ENCODE measurements around the gene NODAL. TPM values are rescaled to one million over a fixed set of nuclear protein-coding genes. Genes with fewer than 3 reads are reported as not detected.

The NODAL gene
- total RNA-seq, 4 donors from 2014 or later, result not detected

DNA sequence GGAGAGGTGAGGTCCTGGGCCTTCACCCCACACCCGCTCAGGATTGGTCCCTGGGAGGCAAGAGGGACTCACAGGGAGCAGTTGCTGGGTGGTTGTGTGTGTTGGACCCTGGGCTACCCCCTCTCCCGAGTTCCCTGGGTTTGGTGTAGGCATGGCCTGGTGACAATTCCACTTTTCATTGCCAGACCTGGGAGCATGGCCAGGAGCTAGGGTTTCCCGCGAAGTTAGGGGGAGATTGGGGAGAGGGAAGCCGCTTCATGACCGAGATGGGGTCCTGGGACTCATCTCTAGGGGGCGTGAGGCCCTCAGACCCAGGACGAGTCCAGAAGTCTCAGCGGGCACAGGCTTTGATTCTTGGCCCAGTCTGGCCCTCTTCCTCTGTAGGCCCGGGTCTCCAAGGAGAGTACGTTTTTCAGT, 37.7 kb upstream of the NODAL start:
- Histone ChIP-seq H3K4me1 (peaks cover 0 to 58% (median 16%) of the 10 kb centered on the region in 4 donors), H3K9me3 (no peaks in the 10 kb centered on the region), H3K27me3 (no peaks in the 10 kb centered on the region), H3K36me3 (no peaks in the 10 kb centered on the region), H3K27ac (peak overlapping the region in 3 of 4 donors; percentile 43 to 78 (median 47)), H3K4me3 (peak overlapping the region; percentile 40 to 75 (median 60))
- WGBS, 2 donors, result 50 to 54% methylated on average over 8 to 11 of the region's 11 CpGs
- TF ChIP-seq POLR2A (IDR thresholded peaks at IDR 0.05) (no peak), EP300 (IDR thresholded peaks at IDR 0.05) (no peak)
- TF ChIP-seq, protein P1, sequence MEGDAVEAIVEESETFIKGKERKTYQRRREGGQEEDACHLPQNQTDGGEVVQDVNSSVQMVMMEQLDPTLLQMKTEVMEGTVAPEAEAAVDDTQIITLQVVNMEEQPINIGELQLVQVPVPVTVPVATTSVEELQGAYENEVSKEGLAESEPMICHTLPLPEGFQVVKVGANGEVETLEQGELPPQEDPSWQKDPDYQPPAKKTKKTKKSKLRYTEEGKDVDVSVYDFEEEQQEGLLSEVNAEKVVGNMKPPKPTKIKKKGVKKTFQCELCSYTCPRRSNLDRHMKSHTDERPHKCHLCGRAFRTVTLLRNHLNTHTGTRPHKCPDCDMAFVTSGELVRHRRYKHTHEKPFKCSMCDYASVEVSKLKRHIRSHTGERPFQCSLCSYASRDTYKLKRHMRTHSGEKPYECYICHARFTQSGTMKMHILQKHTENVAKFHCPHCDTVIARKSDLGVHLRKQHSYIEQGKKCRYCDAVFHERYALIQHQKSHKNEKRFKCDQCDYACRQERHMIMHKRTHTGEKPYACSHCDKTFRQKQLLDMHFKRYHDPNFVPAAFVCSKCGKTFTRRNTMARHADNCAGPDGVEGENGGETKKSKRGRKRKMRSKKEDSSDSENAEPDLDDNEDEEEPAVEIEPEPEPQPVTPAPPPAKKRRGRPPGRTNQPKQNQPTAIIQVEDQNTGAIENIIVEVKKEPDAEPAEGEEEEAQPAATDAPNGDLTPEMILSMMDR (IDR thresholded peaks at IDR 0.05), result no peak
- no peak for DNase-seq (ENCODE audit: low spot score in 2 of 2)

GRCh38 chr10:70478191-70479164, 37.0 kb upstream of the NODAL start, which contains the start of gene PALD1:
Gene PALD1 (plus strand): TSS chr10:70478767. CDS start chr10:70525952, 47,185 bp downstream.
- TF ChIP-seq, protein P1 (IDR thresholded peaks at IDR 0.05), result peak in 4 of 5 experiments; percentile 7 to 58 (median 35)
- peak in 1 of 2 donors; percentile 9 for TF ChIP-seq EP300 (IDR thresholded peaks at IDR 0.05)
- TF ChIP-seq POLR2A (IDR thresholded peaks at IDR 0.05), result no peak
- Histone ChIP-seq H3K27me3 (no peaks in the 10 kb centered on the region), H3K9me3 (no peaks in the 10 kb centered on the region), H3K4me3 (peak within 1 kb of the TSS; percentile 40 to 75 (median 60)), H3K27ac (peak within 1 kb of the TSS; percentile 41 to 78 (median 45)), H3K4me1 (peaks cover 0 to 54% (median 16%) of the 10 kb centered on the region in 4 donors), H3K36me3 (no peaks in the 10 kb centered on the region)
- WGBS, 2 donors, result 0 to 2% methylated on average over 14 to 68 of the region's 110 CpGs
- DNase-seq (ENCODE audit: low spot score in 2 of 2), result peak; percentile 37

DNA sequence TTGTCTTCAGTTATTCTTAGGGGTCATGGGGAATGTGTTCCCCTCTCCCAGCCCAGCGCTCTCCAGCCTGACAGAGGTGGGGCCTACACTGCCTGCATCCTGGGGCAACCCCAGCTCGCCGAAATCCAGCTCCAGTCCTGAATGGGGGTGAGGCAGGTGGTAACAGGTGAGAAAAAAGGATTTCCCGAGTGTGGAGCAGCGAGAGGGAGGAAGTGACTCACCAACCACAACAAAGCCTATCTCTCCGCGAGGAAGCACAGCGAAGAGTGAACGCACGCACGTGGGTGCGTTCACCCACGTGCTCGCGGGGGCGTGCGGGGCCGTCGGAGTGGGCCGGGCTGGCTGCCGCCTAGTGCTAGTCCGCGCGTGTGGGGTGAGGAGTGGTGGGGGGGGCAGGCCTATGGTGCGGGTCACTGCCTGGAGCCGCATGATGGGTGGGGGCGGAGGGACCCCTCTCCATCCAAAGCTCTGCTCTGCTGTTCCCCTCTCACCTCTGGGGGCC, 36.2 kb upstream of the NODAL start:
- no peaks in the 10 kb centered on the region for H3K27me3 ChIP-seq
- TF ChIP-seq, protein P1 (IDR thresholded peaks at IDR 0.05), result no peak
- TF ChIP-seq EP300 (IDR thresholded peaks at IDR 0.05) (no peak), POLR2A (IDR thresholded peaks at IDR 0.05) (no peak)
- H3K9me3 ChIP-seq, result no peaks in the 10 kb centered on the region
- peaks cover 0 to 46% (median 14%) of the 10 kb centered on the region in 4 donors for H3K4me1 ChIP-seq
- H3K27ac ChIP-seq, result peak overlapping the region in 1 of 4 donors; percentile 78
- no peak for DNase-seq (ENCODE audit: low spot score in 2 of 2)
- 21 to 22% methylated on average over 15 to 23 of the region's 27 CpGs for WGBS, 2 donors
- no peaks in the 10 kb centered on the region for H3K36me3 ChIP-seq
- peak overlapping the region; percentile 40 to 75 (median 60) for H3K4me3 ChIP-seq

DNA sequence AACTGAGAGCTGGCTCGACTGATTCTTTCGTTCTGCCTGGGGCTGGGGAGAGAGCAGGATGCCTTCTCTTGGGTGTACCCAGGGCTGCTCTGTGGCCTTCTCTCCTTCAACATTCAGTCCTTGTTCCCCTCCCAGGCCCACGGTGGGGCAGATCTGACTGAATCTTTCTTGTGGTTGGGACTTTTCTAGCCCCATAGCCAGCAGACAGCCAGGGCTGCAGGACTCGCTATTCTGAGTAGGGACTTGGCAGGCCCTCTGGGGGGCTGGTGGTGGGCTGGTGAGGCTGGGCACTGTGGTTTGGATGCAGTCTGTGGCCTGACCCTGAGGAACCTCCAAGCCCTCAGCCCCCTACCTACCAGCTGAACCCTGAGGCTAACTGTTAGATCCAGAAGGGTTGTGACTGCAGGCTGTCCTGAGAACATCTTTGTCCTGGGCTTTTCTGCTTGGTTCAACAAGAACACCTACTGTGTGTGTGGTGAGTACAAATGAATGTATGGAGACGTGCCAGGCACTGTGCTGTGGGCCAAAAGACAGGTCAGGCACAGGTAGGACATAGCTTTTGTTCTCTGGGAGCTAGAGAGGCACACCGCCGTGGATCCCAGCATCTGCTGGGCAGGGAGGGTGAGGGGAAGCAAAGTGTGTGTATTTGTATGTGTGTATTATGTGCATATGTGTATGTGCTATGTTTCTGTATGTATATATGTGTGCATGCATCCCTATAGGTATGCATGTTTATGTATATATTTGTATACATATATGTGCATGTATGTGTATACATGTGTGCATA, 35.0 kb upstream of the NODAL start:
- H3K4me1 ChIP-seq, result peaks cover 0 to 34% (median 13%) of the 10 kb centered on the region in 4 donors
- TF ChIP-seq EP300 (IDR thresholded peaks at IDR 0.05) (no peak), POLR2A (IDR thresholded peaks at IDR 0.05) (no peak)
- TF ChIP-seq, protein P1 (IDR thresholded peaks at IDR 0.05), result no peak
- no peak for DNase-seq (ENCODE audit: low spot score in 2 of 2)
- WGBS, 2 donors, result 69 to 77% methylated on average over 7 of the region's 7 CpGs
- H3K9me3 ChIP-seq, result no peaks in the 10 kb centered on the region
- no peaks in the 10 kb centered on the region for H3K36me3 ChIP-seq
- no peak overlapping the region for H3K27ac ChIP-seq
- H3K4me3 ChIP-seq, result no peak overlapping the region
- no peaks in the 10 kb centered on the region for H3K27me3 ChIP-seq

Measured in tibial nerve (tissue), 4 donors.